ENCODE data around the gene GAR1.
"Not testable (repeated sequence)": the region's sequence is repeated elsewhere in the genome, so short reads cannot be mapped to it uniquely, and the experiment has no call there.

GAR1 gene

GRCh38 chr4:109850601-109851000, 35.0 kb downstream of the GAR1 start:
- no peak overlapping the region for H3K9ac ChIP-seq (ENCODE audit: low read length)
- H3K4me1 ChIP-seq (ENCODE audit: low read length), result no peaks in the 10 kb centered on the region
- no peak overlapping the region for H2AFZ ChIP-seq (ENCODE audit: low read depth, low read length)
- H3K36me3 ChIP-seq (replicated peaks; ENCODE audit: low read depth, low read length), result no peaks in the 10 kb centered on the region
- H3K79me2 ChIP-seq (ENCODE audit: low read length), result no peaks in the 10 kb centered on the region
- no peaks in the 10 kb centered on the region for H3K27me3 ChIP-seq (ENCODE audit: low read depth, low read length)
- no peaks in the 10 kb centered on the region for H4K20me1 ChIP-seq (ENCODE audit: insufficient read depth, low read length)
- H3K4me2 ChIP-seq (ENCODE audit: low read length), result no peak overlapping the region
- H3K9me3 ChIP-seq (ENCODE audit: insufficient read depth, low read length), result no peaks in the 10 kb centered on the region
- H3K4me3 ChIP-seq (ENCODE audit: low read length), result no peak overlapping the region
- TF ChIP-seq CTCF (IDR thresholded peaks at IDR 0.05; ENCODE audit: low read depth, low read length) (no peak), EZH2phosphoT487 (IDR thresholded peaks at IDR 0.05; ENCODE audit: low read depth) (no peak)
- H3K27ac ChIP-seq (ENCODE audit: low read length), result no peak overlapping the region

- not testable (repeated sequence) for H3K79me2 ChIP-seq (ENCODE audit: low read length); H4K20me1 ChIP-seq (ENCODE audit: insufficient read depth, low read length); H3K27me3 ChIP-seq (ENCODE audit: low read depth, low read length); H2AFZ ChIP-seq (ENCODE audit: low read depth, low read length); H3K4me3 ChIP-seq (ENCODE audit: low read length); H3K9me3 ChIP-seq (ENCODE audit: insufficient read depth, low read length); H3K4me2 ChIP-seq (ENCODE audit: low read length); H3K4me1 ChIP-seq (ENCODE audit: low read length); H3K9ac ChIP-seq (ENCODE audit: low read length); H3K27ac ChIP-seq (ENCODE audit: low read length)
- H3K36me3 ChIP-seq (replicated peaks; ENCODE audit: low read depth, low read length), result peaks cover 17% of the 10 kb centered on the region
Measured at GRCh38 chr4:109859426-109860300, 44.1 kb downstream of the GAR1 start.

- Histone ChIP-seq H3K9ac (ENCODE audit: low read length) (no peak overlapping the region), H3K79me2 (ENCODE audit: low read length) (no peaks in the 10 kb centered on the region), H3K4me2 (ENCODE audit: low read length) (no peak overlapping the region), H3K27ac (ENCODE audit: low read length) (no peak overlapping the region), H3K4me1 (ENCODE audit: low read length) (no peaks in the 10 kb centered on the region), H3K27me3 (ENCODE audit: low read depth, low read length) (no peaks in the 10 kb centered on the region), H3K4me3 (ENCODE audit: low read length) (no peak overlapping the region), H3K36me3 (replicated peaks; ENCODE audit: low read depth, low read length) (peaks cover 17% of the 10 kb centered on the region), H3K9me3 (ENCODE audit: insufficient read depth, low read length) (peaks cover 7% of the 10 kb centered on the region; the same call in 1 of the 2 replicates), H4K20me1 (ENCODE audit: insufficient read depth, low read length) (no peaks in the 10 kb centered on the region), H2AFZ (ENCODE audit: low read depth, low read length) (no peak overlapping the region)
- TF ChIP-seq EZH2phosphoT487 (IDR thresholded peaks at IDR 0.05; ENCODE audit: low read depth), result no peak
Measured at GRCh38 chr4:109861271-109861670, 45.7 kb downstream of the GAR1 start.

- no peak overlapping the region for H3K4me2 ChIP-seq (ENCODE audit: low read length)
- no peak overlapping the region for H3K4me3 ChIP-seq (ENCODE audit: low read length)
- TF ChIP-seq CTCF (IDR thresholded peaks at IDR 0.05; ENCODE audit: low read depth, low read length), result no peak
- no peak for TF ChIP-seq EZH2phosphoT487 (IDR thresholded peaks at IDR 0.05; ENCODE audit: low read depth)
- H3K27me3 ChIP-seq (ENCODE audit: low read depth, low read length), result no peaks in the 10 kb centered on the region
- H3K4me1 ChIP-seq (ENCODE audit: low read length), result no peaks in the 10 kb centered on the region
- peaks cover 17% of the 10 kb centered on the region for H3K36me3 ChIP-seq (replicated peaks; ENCODE audit: low read depth, low read length)
- no peak overlapping the region for H3K9ac ChIP-seq (ENCODE audit: low read length)
- no peaks in the 10 kb centered on the region for H3K79me2 ChIP-seq (ENCODE audit: low read length)
- no peak overlapping the region for H3K27ac ChIP-seq (ENCODE audit: low read length)
- H4K20me1 ChIP-seq (ENCODE audit: insufficient read depth, low read length), result no peaks in the 10 kb centered on the region
- H2AFZ ChIP-seq (ENCODE audit: low read depth, low read length), result no peak overlapping the region
- peaks cover 7% of the 10 kb centered on the region; the same call in 1 of the 2 replicates for H3K9me3 ChIP-seq (ENCODE audit: insufficient read depth, low read length)
Measured at GRCh38 chr4:109861916-109862511, 46.5 kb downstream of the GAR1 start.

- Histone ChIP-seq H3K79me2 (ENCODE audit: low read length) (no peaks in the 10 kb centered on the region), H3K4me3 (ENCODE audit: low read length) (no peak overlapping the region), H3K36me3 (replicated peaks; ENCODE audit: low read depth, low read length) (peaks cover 17% of the 10 kb centered on the region), H3K9me3 (ENCODE audit: insufficient read depth, low read length) (peaks cover 7% of the 10 kb centered on the region; the same call in 1 of the 2 replicates), H3K4me2 (ENCODE audit: low read length) (no peak overlapping the region), H3K27me3 (ENCODE audit: low read depth, low read length) (no peaks in the 10 kb centered on the region), H2AFZ (ENCODE audit: low read depth, low read length) (no peak overlapping the region), H3K9ac (ENCODE audit: low read length) (no peak overlapping the region), H4K20me1 (ENCODE audit: insufficient read depth, low read length) (no peaks in the 10 kb centered on the region), H3K4me1 (ENCODE audit: low read length) (no peaks in the 10 kb centered on the region), H3K27ac (ENCODE audit: low read length) (no peak overlapping the region)
- TF ChIP-seq CTCF (IDR thresholded peaks at IDR 0.05; ENCODE audit: low read depth, low read length) (no peak), EZH2phosphoT487 (IDR thresholded peaks at IDR 0.05; ENCODE audit: low read depth) (no peak)
Measured at GRCh38 chr4:109864134-109864533, 48.6 kb downstream of the GAR1 start.

All from OCI-LY3 (cell line).